ENCODE data around the gene ABCB9.

DNA sequence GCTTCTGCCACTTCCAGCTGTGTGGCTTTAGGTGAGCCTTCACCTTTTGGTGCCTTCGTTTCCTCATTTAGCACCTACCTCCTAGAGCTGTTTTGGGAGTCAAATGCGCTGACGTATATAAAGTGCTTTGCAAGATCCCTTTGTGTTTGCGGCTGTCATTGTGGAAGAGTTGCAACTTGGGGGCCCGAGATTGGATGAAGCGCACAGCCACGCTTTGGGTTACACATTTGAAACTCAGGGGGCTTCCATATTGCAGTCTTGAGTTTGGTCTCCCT is 13.6 kb upstream of the ABCB9 start:
- TF ChIP-seq, protein P1, sequence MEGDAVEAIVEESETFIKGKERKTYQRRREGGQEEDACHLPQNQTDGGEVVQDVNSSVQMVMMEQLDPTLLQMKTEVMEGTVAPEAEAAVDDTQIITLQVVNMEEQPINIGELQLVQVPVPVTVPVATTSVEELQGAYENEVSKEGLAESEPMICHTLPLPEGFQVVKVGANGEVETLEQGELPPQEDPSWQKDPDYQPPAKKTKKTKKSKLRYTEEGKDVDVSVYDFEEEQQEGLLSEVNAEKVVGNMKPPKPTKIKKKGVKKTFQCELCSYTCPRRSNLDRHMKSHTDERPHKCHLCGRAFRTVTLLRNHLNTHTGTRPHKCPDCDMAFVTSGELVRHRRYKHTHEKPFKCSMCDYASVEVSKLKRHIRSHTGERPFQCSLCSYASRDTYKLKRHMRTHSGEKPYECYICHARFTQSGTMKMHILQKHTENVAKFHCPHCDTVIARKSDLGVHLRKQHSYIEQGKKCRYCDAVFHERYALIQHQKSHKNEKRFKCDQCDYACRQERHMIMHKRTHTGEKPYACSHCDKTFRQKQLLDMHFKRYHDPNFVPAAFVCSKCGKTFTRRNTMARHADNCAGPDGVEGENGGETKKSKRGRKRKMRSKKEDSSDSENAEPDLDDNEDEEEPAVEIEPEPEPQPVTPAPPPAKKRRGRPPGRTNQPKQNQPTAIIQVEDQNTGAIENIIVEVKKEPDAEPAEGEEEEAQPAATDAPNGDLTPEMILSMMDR (IDR thresholded peaks at IDR 0.05; ENCODE audit: control extremely low read depth in 1 of 3, insufficient read depth in 1 of 3, low read depth in 1 of 3, low read length in 3 of 3), result no peak
- no peak for TF ChIP-seq EP300 (IDR thresholded peaks at IDR 0.05; ENCODE audit: borderline replicate concordance in 1 of 2, low read depth in 2 of 2, low read length in 2 of 2)

Data from H1 (cell line).